GM21619 (cell line): ENCODE data around the gene GPNMB.
"Not testable (repeated sequence)": the region's sequence is repeated elsewhere in the genome, so short reads cannot be mapped to it uniquely, and the experiment has no call there.

Source experiments
- ATAC-seq: cut with Tn5 transposase; IDR thresholded peaks from one replicate; pipeline ENCODE4 v1.9.1; 2021; ENCODE audit not compliant: unreplicated experiment

The GPNMB gene

DNA sequence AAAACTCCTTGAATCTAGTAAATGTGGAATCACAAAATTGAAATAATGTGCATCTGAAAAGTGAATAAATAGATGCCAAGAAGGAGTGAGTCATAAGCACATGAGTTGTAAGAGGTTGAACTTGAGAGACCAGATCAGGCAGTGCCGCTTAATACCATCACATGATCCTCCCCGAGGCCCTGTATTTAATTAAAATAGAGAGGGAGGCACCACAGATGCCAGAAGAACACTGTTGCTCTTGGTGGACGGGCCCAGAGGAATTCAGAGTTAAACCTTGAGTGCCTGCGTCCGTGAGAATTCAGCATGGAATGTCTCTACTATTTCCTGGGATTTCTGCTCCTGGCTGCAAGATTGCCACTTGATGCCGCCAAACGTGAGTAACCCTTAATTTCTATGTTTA, at the start of gene GPNMB:
TSS of gene GPNMB (plus strand) at position 221 of the 400 bp plus-strand sequence. CDS start at position 304, 83 bp downstream.
- no peak for ATAC-seq

- ATAC-seq = not testable (repeated sequence)
Measured at GRCh38 chr7:23197745-23198144, 48.8 kb upstream of the GPNMB start.

DNA sequence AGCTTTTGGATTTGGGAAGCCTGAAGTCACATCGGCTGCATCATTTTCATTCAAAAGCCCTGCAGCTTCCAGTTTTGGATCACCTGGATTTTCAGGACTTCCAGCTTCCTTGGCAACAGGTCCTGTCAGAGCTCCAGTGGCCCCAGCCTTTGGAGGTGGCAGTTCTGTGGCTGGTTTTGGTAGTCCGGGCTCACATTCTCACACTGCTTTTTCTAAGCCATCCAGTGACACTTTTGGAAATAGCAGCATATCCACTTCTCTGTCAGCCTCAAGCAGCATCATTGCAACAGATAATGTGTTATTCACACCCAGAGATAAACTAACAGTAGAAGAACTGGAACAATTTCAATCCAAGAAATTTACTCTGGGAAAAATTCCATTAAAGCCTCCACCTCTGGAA, 46.2 kb upstream of the GPNMB start:
- ATAC-seq = no peak

- ATAC-seq = no peak
Measured at GRCh38 chr7:23204241-23204640, 42.3 kb upstream of the GPNMB start.

GRCh38 chr7:23205577-23205908, 41.0 kb upstream of the GPNMB start:
- no peak for ATAC-seq

DNA sequence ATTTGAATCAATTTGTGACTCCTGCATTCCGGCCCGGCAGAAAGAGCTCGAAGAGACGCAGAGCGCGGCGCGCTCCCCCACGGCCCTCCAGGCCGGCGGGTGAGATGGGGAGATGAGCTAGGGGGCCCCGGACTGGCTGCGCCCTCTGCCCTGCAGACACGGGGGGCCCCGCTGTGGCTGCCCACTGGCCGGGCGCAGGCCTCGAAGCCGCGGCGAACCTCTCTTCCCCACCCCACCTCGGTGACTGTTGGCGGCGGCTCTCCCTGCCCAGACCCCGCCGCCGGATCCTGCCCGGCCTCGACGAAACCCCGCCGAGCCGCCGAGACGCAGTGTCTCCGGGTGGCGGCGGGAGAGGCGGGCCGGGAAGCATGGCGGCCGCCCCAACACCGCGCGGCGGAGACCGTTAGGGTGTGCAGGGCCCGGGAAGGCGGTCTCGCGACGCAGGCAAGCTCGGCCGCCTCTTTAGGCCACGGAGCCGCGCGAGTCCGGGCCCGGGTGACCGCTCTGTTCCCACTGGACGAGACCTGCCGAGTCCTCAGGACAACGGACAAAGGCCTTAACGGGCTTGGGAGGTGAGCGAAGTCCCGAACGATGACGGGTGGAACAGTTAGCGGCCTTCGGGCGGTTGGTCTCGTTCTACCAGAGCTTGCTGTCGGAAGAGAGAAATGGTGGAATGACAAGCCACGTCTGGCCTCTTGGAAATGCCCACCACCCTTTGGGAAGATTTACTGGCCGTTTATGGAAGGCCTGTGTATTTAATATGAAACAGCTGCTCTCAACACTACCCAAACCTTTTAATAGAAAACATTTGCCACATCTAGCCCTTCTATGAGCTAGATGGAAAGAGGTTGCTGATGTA, 40.4 kb upstream of the GPNMB start:
- ATAC-seq = no peak

DNA sequence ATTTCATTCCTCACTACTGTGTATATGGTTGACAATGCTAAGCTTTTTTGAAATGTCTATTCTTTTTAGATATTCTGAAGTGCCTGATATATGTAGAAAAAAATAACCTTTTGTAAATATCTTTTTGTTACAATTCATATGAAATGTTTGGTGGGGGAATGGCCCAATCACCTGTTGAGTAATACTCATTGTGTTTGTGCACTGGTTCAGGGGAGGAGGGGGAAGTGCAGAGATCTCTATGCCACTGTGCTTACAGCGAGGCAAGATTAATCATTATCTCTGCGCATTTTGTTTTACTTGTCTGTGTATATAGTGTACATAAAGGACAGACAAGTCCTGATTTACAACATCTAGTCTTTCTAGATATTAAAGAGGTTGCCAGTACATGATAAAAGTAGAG, 39.6 kb upstream of the GPNMB start:
- ATAC-seq = no peak

DNA sequence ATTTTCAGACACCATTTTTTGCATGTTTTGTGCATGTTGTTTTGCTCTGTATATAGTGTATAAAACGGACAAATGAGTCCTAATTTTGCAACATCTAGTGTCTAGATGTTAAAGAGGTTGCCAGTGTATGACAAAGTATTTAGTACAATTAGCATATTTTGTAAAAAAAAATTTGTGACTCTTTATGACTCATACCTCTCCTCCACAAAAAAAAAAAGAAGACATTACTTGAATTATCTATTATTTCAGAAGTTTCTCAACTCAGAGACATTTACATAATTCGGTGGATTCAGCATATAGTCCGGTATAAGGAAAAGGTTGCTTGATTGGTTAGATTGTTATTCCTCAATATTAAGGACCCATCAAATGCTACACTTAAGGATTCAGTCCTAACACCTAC, 38.7 kb upstream of the GPNMB start:
- ATAC-seq = no peak

- no peak for ATAC-seq
Measured at GRCh38 chr7:23208316-23208715, 38.3 kb upstream of the GPNMB start.

DNA sequence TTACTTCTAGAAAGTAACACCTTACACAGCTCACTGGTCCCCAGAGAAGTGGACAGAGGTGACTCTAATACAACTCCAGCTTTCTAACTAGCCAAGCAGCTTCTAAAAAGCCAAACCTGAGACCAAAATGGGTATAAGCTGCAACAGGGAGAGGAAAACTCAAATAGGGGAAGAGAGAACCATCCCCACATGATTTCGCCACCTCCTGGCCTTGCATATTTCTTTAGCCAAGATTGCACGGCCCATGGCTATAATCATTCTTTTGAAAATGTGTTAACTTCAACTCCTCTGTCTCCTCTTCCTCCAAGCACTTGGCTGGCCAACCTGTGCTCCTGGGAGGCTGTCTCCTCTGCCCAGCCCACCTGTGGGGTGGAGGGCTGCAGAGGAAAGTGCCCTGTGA, 36.1 kb upstream of the GPNMB start:
- no peak for ATAC-seq

GRCh38 chr7:23211589-23211988, 35.0 kb upstream of the GPNMB start:
- ATAC-seq = no peak

- ATAC-seq = no peak
Measured at GRCh38 chr7:23212395-23212794, 34.2 kb upstream of the GPNMB start.

DNA sequence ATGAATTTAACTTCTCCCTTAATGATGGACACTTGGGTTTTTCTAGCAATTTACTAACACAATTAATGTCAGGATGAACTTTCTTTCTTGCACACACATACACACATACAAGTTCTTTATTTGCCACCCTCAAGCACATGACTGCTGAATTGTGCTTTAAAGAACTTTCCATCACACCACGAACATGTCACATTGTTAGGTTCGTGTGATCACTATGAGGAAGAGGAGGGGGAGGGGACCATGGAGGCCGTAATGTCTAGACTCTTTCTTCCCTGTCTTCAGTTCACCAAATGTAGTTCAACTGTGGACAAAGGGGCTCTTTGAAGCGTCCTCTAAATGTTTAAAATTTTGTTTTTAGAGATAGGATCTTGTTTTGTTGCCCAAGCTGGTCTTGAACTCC, 33.7 kb upstream of the GPNMB start:
- ATAC-seq = no peak

- no peak for ATAC-seq
Measured at GRCh38 chr7:23213755-23214154, 32.8 kb upstream of the GPNMB start.

DNA sequence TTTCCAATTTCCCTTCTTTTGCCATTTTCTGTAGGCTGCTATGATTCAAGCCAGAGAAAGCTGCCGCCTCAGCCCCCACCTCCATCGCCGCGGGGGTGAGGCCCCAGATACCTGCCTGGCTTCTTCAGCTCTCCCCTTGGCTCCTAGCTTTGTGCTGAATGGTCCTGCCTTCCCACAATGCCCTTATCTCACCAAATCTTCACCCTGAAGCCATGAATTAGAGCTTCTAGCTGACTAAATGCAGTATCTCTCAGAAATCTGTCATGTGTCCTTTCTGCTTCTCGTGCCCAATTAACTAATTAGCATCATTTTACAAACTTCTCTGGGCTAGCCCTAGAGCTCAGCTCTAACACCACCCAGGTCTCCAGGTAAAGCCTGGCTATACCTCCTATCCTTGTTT, 32.2 kb upstream of the GPNMB start:
- no peak for ATAC-seq

DNA sequence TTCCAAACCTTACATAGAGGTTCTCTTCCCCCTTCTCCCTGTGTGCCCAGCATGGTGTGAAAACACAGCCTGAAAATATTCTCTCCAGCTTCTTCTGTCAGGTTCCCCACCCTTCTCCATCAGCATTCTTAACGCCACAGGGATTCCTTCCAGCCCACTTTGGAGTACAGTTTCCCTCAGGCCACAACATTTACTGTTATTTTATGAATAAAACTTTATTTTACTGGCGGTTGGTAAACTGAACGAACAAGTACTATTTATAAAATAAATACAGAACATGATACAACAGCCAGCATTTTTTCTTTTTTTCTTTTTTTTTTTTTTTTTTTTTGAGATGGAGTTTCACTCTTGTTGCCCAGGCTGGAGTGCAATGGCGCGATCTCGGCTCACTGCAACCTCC, 31.6 kb upstream of the GPNMB start:
- no peak for ATAC-seq

GRCh38 chr7:23216021-23216420, 30.6 kb upstream of the GPNMB start:
- ATAC-seq = no peak

GRCh38 chr7:23218196-23218595, 28.4 kb upstream of the GPNMB start:
- ATAC-seq = no peak

DNA sequence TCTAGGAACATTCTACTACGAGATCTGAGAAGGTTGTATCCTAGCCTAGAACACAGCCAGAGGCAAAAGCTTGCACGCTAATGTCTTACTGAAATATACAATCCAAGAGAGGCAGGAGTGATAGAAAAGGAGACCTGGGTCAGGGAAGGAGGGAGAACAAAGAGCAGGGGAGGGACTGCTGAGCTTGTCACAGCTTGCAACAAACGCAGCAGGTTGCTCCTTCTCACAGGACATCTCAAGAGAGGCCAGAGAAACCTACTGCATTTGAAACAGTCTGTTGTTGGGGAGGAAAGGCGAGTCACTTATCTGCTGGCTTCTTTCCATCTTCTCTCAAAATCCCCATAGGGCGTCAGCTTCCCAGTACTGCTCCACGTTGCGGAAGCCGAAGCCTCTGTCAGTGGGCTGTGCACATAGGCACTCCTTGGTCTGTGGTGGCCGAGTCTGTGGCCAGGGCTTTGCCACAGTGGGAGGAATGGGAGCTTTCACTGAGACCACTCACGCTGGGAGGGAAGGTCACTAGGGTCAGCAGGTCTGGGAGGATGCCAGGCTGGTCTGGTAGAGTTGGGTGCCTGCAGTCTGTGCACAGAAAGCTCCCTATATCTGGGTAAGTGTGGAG, 25.8 kb upstream of the GPNMB start:
- ATAC-seq = no peak

DNA sequence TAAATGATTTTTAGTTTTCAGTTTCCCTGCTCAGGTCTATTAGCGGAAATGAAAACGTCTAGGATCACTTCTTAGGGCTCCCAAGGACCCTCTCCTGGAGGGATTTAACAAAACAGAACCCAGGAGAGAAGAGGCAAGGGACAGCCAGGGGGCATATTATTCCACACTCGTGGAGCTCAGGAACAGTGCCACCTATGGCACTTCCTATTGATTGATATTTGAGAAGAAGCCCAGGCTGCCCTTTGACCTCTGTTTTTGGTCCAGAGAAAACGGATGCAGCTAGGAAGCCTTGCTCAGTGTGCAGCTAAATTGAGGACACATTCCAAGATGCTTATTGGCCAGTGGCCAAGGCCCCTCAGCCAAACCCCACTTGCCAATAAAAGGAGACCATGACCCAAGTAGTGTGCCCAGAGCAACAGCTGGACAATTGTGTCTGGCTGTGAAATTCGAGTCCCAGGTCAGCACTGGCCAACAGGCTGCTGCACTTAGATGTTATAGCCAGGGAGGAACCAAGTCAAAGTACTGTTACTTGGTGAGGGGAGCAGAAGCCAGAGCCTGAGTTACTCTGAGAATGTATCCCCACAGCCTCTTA, 24.0 kb upstream of the GPNMB start:
- ATAC-seq = no peak

GRCh38 chr7:23224364-23224763, 22.2 kb upstream of the GPNMB start:
- ATAC-seq = not testable (repeated sequence)

GRCh38 chr7:23226844-23227450, 19.6 kb upstream of the GPNMB start:
- ATAC-seq = no peak
